SK-N-SH (cell line): ENCODE data around the gene SHKBP1. TPM values are rescaled to one million over a fixed set of nuclear protein-coding genes. Genes with fewer than 3 reads are reported as not detected.

Experiments
- CTCF ChIA-PET: fragments of 300-600, 350-600 bp; formaldehyde crosslinking; extraction: SDS; loops from one replicate; lab custom pipeline; 2021; lab: Yijun Ruan, JAX
- POLR2A ChIA-PET: fragments of 350-600 bp; sonication (Branson Sonifier 250); formaldehyde crosslinking; extraction: SDS; loops from one replicate; lab custom pipeline; 2020; ENCODE audit warnings: antibody characterized with exemption, inconsistent platforms; lab: Yijun Ruan, JAX
- DNase-seq: peaks from one replicate; pipeline ENCODE4 v3.0.0; 2012
- H2AFZ ChIP-seq: fragments of 200-600 bp; sonication (generic); 2 replicates; pipeline ENCODE4 v1.8.1; 2016; ENCODE audit warnings: antibody characterized with exemption, mild to moderate bottlenecking, low read depth
- H3F3A ChIP-seq: fragments of 200-600 bp; sonication (generic); replicated peaks from 2 replicates; pipeline ENCODE3; 2016; ENCODE audit warnings: antibody characterized with exemption, mild to moderate bottlenecking; ENCODE audit not compliant: insufficient read depth
- H3K27ac ChIP-seq, 2 experiments: fragments of 200-500 bp in 1 of 2; fragments of 200-600 bp in 1 of 2; sonication (Bioruptor generic) in 1 of 2; sonication (generic), shearing (Covaris generic) in 1 of 2; 2 replicates each; pipeline versions ENCODE4 v1.5.1 to v1.6.1; 2014 to 2016; ENCODE audit warnings: low read depth in 2 of 2, inconsistent platforms in 1 of 2, low read length in 1 of 2, mild to moderate bottlenecking in 1 of 2, mixed read lengths in 1 of 2
- H3K27me3 ChIP-seq: fragments of 200-600 bp; sonication (generic), shearing (Covaris generic); 2 replicates; pipeline ENCODE4 v1.6.1; 2016; ENCODE audit warnings: mixed run types; ENCODE audit not compliant: insufficient read depth
- H3K36me3 ChIP-seq, 2 experiments: fragments of 200-500 bp in 1 of 2; fragments of 200-600 bp in 1 of 2; sonication (Bioruptor generic) in 1 of 2; sonication (generic) in 1 of 2; replicated peaks in 1 of 2; 2 replicates each; pipeline versions ENCODE3 to v1.5.1; 2014 to 2016; ENCODE audit warnings: low read length in 1 of 2, mild to moderate bottlenecking in 1 of 2; ENCODE audit not compliant: insufficient read depth in 2 of 2, control insufficient read depth in 1 of 2
- H3K4me1 ChIP-seq, 2 experiments: fragments of 200-500 bp in 1 of 2; fragments of 200-600 bp in 1 of 2; sonication (Bioruptor generic) in 1 of 2; sonication (generic), shearing (Covaris generic) in 1 of 2; 2 replicates each; pipeline versions ENCODE4 v1.5.1 to v1.6.1; 2014 to 2016; ENCODE audit warnings: low read depth in 1 of 2, low read length in 1 of 2, mixed run types in 1 of 2; ENCODE audit not compliant: insufficient read depth in 2 of 2, control insufficient read depth in 1 of 2
- H3K4me2 ChIP-seq: fragments of 200-600 bp; sonication (generic), shearing (Covaris generic); 2 replicates; pipeline ENCODE4 v1.6.1; 2017; ENCODE audit warnings: mixed run types
- H3K4me3 ChIP-seq, 2 experiments: fragments of 200-500 bp in 1 of 2; fragments of 200-600 bp in 1 of 2; sonication (Bioruptor generic) in 1 of 2; sonication (generic), shearing (Covaris generic) in 1 of 2; 2 replicates each; pipeline versions ENCODE4 v1.5.1 to v1.8.1; 2014 to 2016; ENCODE audit warnings: low read depth in 2 of 2, inconsistent platforms in 1 of 2, low read length in 1 of 2, mild to moderate bottlenecking in 1 of 2, mixed read lengths in 1 of 2, moderate library complexity in 1 of 2
- H3K79me2 ChIP-seq: fragments of 200-600 bp; sonication (generic); 2 replicates; pipeline ENCODE4 v1.8.1; 2017; ENCODE audit warnings: mild to moderate bottlenecking; ENCODE audit not compliant: insufficient read depth
- H3K9ac ChIP-seq: fragments of 200-600 bp; sonication (generic); 2 replicates; pipeline ENCODE4 v1.6.1; 2017; ENCODE audit warnings: mixed run types
- H3K9me2 ChIP-seq: fragments of 200-600 bp; sonication (generic); 2 replicates; pipeline ENCODE4 v1.6.1; 2017; ENCODE audit warnings: mixed run types
- H3K9me3 ChIP-seq: fragments of 200-600 bp; sonication (generic); 2 replicates; pipeline ENCODE4 v1.6.1; 2017; ENCODE audit warnings: mixed run types, mild to moderate bottlenecking, moderate library complexity
- H4K20me1 ChIP-seq: fragments of 200-600 bp; sonication (generic); 2 replicates; pipeline ENCODE4 v1.6.1; 2017; ENCODE audit warnings: mild to moderate bottlenecking, mixed run types; ENCODE audit not compliant: insufficient read depth
- CHD2 ChIP-seq: fragments of 150-350 bp; IDR thresholded peaks from 2 replicates; pipeline ENCODE4 v1.6.1; 2018; ENCODE audit warnings: low read length; ENCODE audit not compliant: partially characterized antibody
- ELF1 ChIP-seq: IDR thresholded peaks from 2 replicates; pipeline ENCODE4 v1.4.0; 2012
- EZH2phosphoT487 ChIP-seq: fragments of 200-600 bp; sonication (generic); IDR thresholded peaks from 2 replicates; pipeline ENCODE4 v1.6.1; 2017; ENCODE audit warnings: low read depth, mixed run types, mild to moderate bottlenecking, antibody characterized with exemption, moderate library complexity, borderline replicate concordance
- FOSL2 ChIP-seq: IDR thresholded peaks from 2 replicates; pipeline ENCODE4 v1.4.0; 2012; ENCODE audit warnings: low read depth, mild to moderate bottlenecking, moderate library complexity, borderline replicate concordance
- FOXM1 ChIP-seq: IDR thresholded peaks from 2 replicates; pipeline ENCODE4 v1.4.0; 2012; ENCODE audit warnings: low read depth, mild to moderate bottlenecking
- JUND ChIP-seq: IDR thresholded peaks from 2 replicates; pipeline ENCODE4 v1.4.0; 2012
- MEF2A ChIP-seq: IDR thresholded peaks from 2 replicates; pipeline ENCODE4 v1.4.0; 2012; ENCODE audit warnings: low read depth, borderline replicate concordance
- MXI1 ChIP-seq: IDR thresholded peaks from 2 replicates; pipeline ENCODE4 v1.6.1; 2012; ENCODE audit warnings: mild to moderate bottlenecking, low read depth, low read length, improper control_type of control experiment
- NFIC ChIP-seq: IDR thresholded peaks from 2 replicates; pipeline ENCODE4 v1.4.0; 2012; ENCODE audit warnings: borderline replicate concordance
- NRF1 ChIP-seq: IDR thresholded peaks from 2 replicates; pipeline ENCODE4 v1.6.1; 2012; ENCODE audit warnings: low read depth, mild to moderate bottlenecking, low read length
- POLR2AphosphoS5 ChIP-seq: IDR thresholded peaks from 2 replicates; pipeline ENCODE4 v1.6.1; 2012; ENCODE audit warnings: low read depth, low read length
- RAD21 ChIP-seq: IDR thresholded peaks from 2 replicates; pipeline ENCODE4 v1.6.1; 2012; ENCODE audit warnings: mild to moderate bottlenecking, low read length
- TAF1 ChIP-seq: IDR thresholded peaks from 2 replicates; pipeline ENCODE4 v1.6.1; 2012; ENCODE audit warnings: low read depth, mild to moderate bottlenecking, low read length, moderate library complexity, borderline replicate concordance
- WGBS: methylation state at CpG from one replicate; pipeline ENCODE4 v1.1.6; 2017; ENCODE audit warnings: low lambda C conversion rate; 5-methylcytosine and 5-hydroxymethylcytosine counted together
- polyA plus RNA-seq, 3 experiments: library from polyadenylated mRNA; depleted of rRNA; stranded (reverse); fragments of >200 nt; gene quantifications; 2 replicates each; pipeline ENCODE4 v1.2.3, GENCODE V29; 2012
- TF ChIP-seq, protein P1 (sequence below): IDR thresholded peaks from 2 replicates; pipeline ENCODE4 v1.4.0; 2012; ENCODE audit warnings: low read depth, borderline replicate concordance
- TF ChIP-seq, protein P2 (sequence below): fragments of 150-350 bp; IDR thresholded peaks from 2 replicates; pipeline ENCODE4 v1.6.1; 2017; ENCODE audit warnings: antibody characterized with exemption, low read length, low read depth, borderline replicate concordance
- TF ChIP-seq, protein P3 (sequence below): fragments of 150-350 bp; IDR thresholded peaks from 2 replicates; pipeline ENCODE4 v1.6.1; 2016; ENCODE audit warnings: mild to moderate bottlenecking, low read depth, low read length

Gene SHKBP1
- polyA plus RNA-seq, 1 of the 3 experiments (the other 2 are of a cell fraction) = 62.7 TPM

DNA sequence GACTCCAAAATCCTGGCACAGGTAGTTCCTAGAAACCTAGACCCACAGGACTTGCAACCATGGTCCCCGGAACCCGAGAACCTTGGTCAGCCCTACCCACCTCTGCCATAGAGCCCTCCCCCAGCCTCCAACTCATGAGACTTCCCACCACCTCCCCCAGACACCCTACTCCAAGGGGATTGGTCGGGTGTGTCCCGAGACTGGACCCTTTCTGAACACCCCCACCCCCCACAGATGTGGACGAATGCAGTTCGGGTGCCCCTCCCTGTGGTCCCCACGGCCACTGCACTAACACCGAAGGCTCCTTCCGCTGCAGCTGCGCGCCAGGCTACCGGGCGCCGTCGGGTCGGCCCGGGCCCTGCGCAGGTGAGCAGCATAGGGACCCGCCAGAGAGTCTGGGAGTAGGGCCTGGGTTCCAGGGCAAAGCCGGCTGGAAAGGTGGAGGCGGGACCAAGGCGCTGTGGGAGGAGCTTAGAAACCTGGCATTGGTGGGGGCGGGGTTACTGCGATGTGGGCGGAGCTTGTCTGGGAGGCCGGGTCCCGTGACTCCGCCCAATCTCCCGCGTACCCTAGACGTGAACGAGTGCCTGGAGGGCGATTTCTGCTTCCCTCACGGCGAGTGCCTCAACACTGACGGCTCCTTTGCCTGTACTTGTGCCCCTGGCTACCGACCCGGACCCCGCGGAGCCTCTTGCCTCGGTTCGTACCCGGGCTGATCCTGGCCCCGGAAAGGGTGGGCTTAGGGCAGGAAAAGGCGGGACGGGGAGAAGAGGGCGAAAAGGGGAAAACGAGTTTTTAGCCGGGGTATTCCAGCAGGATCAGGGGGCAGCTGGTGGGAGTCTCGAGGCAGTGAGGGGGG is 36.4 kb downstream of the SHKBP1 start:
- ChIA-PET POLR2A (no interaction called here), CTCF (interaction anchor here (0.7 to 12.8 kb wide), 2 partner anchors 15 to 20 kb away, joined by 3 to 155 read pairs; no protein-coding TSS in a partner anchor)
- TF ChIP-seq EZH2phosphoT487 = no peak
- no peak for TF ChIP-seq FOSL2
- TF ChIP-seq FOXM1 = no peak
- no peak for TF ChIP-seq MEF2A
- TF ChIP-seq, protein P1, sequence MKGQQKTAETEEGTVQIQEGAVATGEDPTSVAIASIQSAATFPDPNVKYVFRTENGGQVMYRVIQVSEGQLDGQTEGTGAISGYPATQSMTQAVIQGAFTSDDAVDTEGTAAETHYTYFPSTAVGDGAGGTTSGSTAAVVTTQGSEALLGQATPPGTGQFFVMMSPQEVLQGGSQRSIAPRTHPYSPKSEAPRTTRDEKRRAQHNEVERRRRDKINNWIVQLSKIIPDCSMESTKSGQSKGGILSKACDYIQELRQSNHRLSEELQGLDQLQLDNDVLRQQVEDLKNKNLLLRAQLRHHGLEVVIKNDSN = no peak
- TF ChIP-seq MXI1 = no peak
- no peak for TF ChIP-seq JUND
- TF ChIP-seq ELF1 = no peak
- TF ChIP-seq NFIC = no peak
- TF ChIP-seq, protein P2, sequence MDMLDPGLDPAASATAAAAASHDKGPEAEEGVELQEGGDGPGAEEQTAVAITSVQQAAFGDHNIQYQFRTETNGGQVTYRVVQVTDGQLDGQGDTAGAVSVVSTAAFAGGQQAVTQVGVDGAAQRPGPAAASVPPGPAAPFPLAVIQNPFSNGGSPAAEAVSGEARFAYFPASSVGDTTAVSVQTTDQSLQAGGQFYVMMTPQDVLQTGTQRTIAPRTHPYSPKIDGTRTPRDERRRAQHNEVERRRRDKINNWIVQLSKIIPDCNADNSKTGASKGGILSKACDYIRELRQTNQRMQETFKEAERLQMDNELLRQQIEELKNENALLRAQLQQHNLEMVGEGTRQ = no peak
- TF ChIP-seq NRF1 = no peak
- no peak for TF ChIP-seq TAF1
- TF ChIP-seq POLR2AphosphoS5 = no peak
- TF ChIP-seq, protein P3, sequence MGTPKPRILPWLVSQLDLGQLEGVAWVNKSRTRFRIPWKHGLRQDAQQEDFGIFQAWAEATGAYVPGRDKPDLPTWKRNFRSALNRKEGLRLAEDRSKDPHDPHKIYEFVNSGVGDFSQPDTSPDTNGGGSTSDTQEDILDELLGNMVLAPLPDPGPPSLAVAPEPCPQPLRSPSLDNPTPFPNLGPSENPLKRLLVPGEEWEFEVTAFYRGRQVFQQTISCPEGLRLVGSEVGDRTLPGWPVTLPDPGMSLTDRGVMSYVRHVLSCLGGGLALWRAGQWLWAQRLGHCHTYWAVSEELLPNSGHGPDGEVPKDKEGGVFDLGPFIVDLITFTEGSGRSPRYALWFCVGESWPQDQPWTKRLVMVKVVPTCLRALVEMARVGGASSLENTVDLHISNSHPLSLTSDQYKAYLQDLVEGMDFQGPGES = no peak
- TF ChIP-seq CHD2 = no peak
- no peak for TF ChIP-seq RAD21
- no peak overlapping the region for H3K9ac ChIP-seq
- peaks cover 7 to 26% of the 10 kb centered on the region in 2 experiments; a peak in 2 of 4 replicates for H3K4me1 ChIP-seq
- no peak overlapping the region for H3K4me2 ChIP-seq
- DNase-seq = peak; percentile 71
- no peaks in the 10 kb centered on the region for H4K20me1 ChIP-seq
- H3K36me3 ChIP-seq = no peaks in the 10 kb centered on the region
- peaks cover 5% of the 10 kb centered on the region for H3F3A ChIP-seq
- no peak overlapping the region for H3K27ac ChIP-seq
- no peak overlapping the region for H3K4me3 ChIP-seq
- no peaks in the 10 kb centered on the region for H3K9me2 ChIP-seq
- no peaks in the 10 kb centered on the region for H3K79me2 ChIP-seq
- WGBS = 89% methylated on average over 44 of the region's 50 CpGs
- H2AFZ ChIP-seq = no peak overlapping the region
- H3K9me3 ChIP-seq = no peaks in the 10 kb centered on the region
- H3K27me3 ChIP-seq = no peaks in the 10 kb centered on the region
